VCaP (cell line): ENCODE measurements around the gene FAM107A.

Experiments used
- H3K27ac ChIP-seq: fragments of 450-650 bp; 2 replicates; pipeline ENCODE4 v1.5.1; 2017
- TF ChIP-seq, protein P1 (sequence below): fragments of 450-650 bp; conservative IDR thresholded peaks from 2 replicates; pipeline ENCODE4 v1.5.1; 2017; ENCODE audit warnings: mild to moderate bottlenecking, moderate library complexity

FAM107A gene

GRCh38 chr3:58581328-58582091, 4.3 kb upstream of the FAM107A start:
- H3K27ac ChIP-seq, result peak overlapping the region; percentile 13; the same call in 1 of the 2 replicates
- TF ChIP-seq, protein P1, sequence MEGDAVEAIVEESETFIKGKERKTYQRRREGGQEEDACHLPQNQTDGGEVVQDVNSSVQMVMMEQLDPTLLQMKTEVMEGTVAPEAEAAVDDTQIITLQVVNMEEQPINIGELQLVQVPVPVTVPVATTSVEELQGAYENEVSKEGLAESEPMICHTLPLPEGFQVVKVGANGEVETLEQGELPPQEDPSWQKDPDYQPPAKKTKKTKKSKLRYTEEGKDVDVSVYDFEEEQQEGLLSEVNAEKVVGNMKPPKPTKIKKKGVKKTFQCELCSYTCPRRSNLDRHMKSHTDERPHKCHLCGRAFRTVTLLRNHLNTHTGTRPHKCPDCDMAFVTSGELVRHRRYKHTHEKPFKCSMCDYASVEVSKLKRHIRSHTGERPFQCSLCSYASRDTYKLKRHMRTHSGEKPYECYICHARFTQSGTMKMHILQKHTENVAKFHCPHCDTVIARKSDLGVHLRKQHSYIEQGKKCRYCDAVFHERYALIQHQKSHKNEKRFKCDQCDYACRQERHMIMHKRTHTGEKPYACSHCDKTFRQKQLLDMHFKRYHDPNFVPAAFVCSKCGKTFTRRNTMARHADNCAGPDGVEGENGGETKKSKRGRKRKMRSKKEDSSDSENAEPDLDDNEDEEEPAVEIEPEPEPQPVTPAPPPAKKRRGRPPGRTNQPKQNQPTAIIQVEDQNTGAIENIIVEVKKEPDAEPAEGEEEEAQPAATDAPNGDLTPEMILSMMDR, result no peak

GRCh38 chr3:58580826-58581327, 3.7 kb upstream of the FAM107A start:
- TF ChIP-seq, protein P1, result no peak
- H3K27ac ChIP-seq, result no peak overlapping the region; the same call in 1 of the 2 replicates

GRCh38 chr3:58578873-58579272, 1.7 kb upstream of the FAM107A start:
- TF ChIP-seq, protein P1, result no peak
- H3K27ac ChIP-seq, result peak overlapping the region; percentile 71; the same call in 1 of the 2 replicates

- TF ChIP-seq, protein P1, result no peak
- H3K27ac ChIP-seq, result peak overlapping the region; percentile 71
Observed at GRCh38 chr3:58576716-58577115, 475 bp downstream of the FAM107A start.

GRCh38 chr3:58575971-58576652, 1.1 kb downstream of the FAM107A start:
- H3K27ac ChIP-seq, result peak overlapping the region; percentile 71
- TF ChIP-seq, protein P1, result no peak

- no peak overlapping the region for H3K27ac ChIP-seq
- TF ChIP-seq, protein P1, result no peak
Observed at GRCh38 chr3:58574682-58575081, 2.5 kb downstream of the FAM107A start.

DNA sequence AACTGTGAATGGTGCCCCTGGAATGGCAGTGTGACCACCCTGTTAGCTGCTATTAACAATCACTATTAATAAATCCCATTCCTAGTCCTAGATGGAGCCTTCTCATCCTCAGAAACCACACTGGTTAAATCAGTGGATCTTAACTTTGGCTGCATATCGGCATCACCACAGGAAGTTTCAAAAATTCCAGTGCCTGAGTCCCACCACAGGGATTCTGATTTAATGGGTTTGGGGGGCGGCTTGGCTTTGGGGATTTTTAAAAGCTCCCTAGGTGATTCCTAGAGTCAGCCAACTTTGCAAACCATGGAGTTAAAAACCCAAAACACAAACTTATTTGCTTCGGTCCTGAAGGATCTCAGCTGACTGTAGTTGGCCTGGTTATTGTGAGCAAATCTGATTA, 3.1 kb downstream of the FAM107A start:
- TF ChIP-seq, protein P1, result no peak

More for the DNA sequence above, 3.1 kb downstream of the FAM107A start:
- H3K27ac ChIP-seq, result no peak overlapping the region
